Sigmoid colon (tissue), 7 donors: ENCODE data around the gene BMP8B. TPM values are rescaled to one million over a fixed set of nuclear protein-coding genes. Genes with fewer than 3 reads are reported as not detected.

Experiments used
- DNase-seq: peaks from one replicate; pipeline ENCODE4 v3.0.0-alpha.2; 2019
- H3K27ac ChIP-seq, 4 donors: fragments of 200-600 bp; sonication (generic); one replicate each; pipeline ENCODE4 v1.5.1; 2016 to 2019; ENCODE audit warnings: mild to moderate bottlenecking in 1 of 4
- H3K27me3 ChIP-seq, 3 donors: fragments of 200-600 bp; sonication (generic); one replicate each; pipeline ENCODE4 v1.5.1; 2019; ENCODE audit warnings: mild to moderate bottlenecking in 1 of 3
- H3K36me3 ChIP-seq, 4 donors: fragments of 200-600 bp; sonication (generic); one replicate each; pipeline ENCODE4 v1.5.1; 2016 to 2019
- H3K4me1 ChIP-seq, 4 donors: fragments of 200-600 bp; sonication (generic); one replicate each; pipeline ENCODE4 v1.5.1; 2017 to 2019
- H3K4me3 ChIP-seq, 4 donors: fragments of 200-600 bp; sonication (generic); one replicate each; pipeline ENCODE4 v1.5.1; 2017 to 2019; ENCODE audit warnings: mild to moderate bottlenecking in 2 of 4, moderate library complexity in 1 of 4
- H3K9me3 ChIP-seq, 4 donors: fragments of 200-600 bp in 3 of 4; sonication (generic) in 3 of 4; one replicate each; pipeline versions ENCODE4 v1.5.1 to v1.6.1; 2013 to 2019
- CTCF ChIP-seq, 4 experiments: fragments of 450-650 bp in 3 of 4; fragments of 200-600 bp in 1 of 4; IDR thresholded peaks; one replicate each; pipeline ENCODE4 v1.5.1; 2016 to 2019; ENCODE audit warnings: antibody characterized with exemption in 4 of 4, mild to moderate bottlenecking in 3 of 4, moderate library complexity in 2 of 4
- EP300 ChIP-seq, 4 donors: sonication (generic); formaldehyde crosslinking; IDR thresholded peaks; one replicate each; pipeline ENCODE4 v1.6.1; 2017; ENCODE audit warnings: antibody characterized with exemption in 4 of 4
- POLR2A ChIP-seq, 2 donors: fragments of 450-650 bp; IDR thresholded peaks; one replicate each; pipeline ENCODE4 v1.6.1; 2016; ENCODE audit warnings: antibody characterized with exemption in 2 of 2, mild to moderate bottlenecking in 2 of 2, moderate library complexity in 2 of 2
- POLR2AphosphoS5 ChIP-seq, 4 donors: sonication (generic); formaldehyde crosslinking; IDR thresholded peaks; one replicate each; pipeline ENCODE4 v1.6.1; 2017; ENCODE audit warnings: antibody characterized with exemption in 4 of 4
- WGBS, 2 donors: extraction: QIAGEN DNeasy Blood & Tissue Kit; methylation state at CpG; one replicate each; pipeline ENCODE4 v1.1.7; 2013; 5-methylcytosine and 5-hydroxymethylcytosine counted together
- intact Hi-C: fragments of 100-400 bp; cut with DNase I; formaldehyde crosslinking; loops from one replicate; pipeline ENCODE4 v1.15.1; 2023
- polyA plus RNA-seq, 3 donors: library from polyadenylated mRNA; stranded (reverse); fragments of 200-250 nt; gene quantifications; one replicate each; pipeline ENCODE4 v1.2.3, GENCODE V29; 2013
- total RNA-seq, 4 donors: library from RNA; depleted of rRNA; stranded (reverse); fragments of >200 nt; gene quantifications; one replicate each; pipeline ENCODE4 v1.1.0, GENCODE V29; 2016
- donor health status: healthy with polysubstance abuse.
- donor health status: Bipolar disorder and iron deficiency.
- donor health status: healthy.

The BMP8B gene
- total and polyA plus RNA-seq, 7 donors, result 0.16 to 4.6 (median 2.1) TPM

- Histone ChIP-seq H3K27ac (peak within 1 kb of the TSS; percentile 68 to 85 (median 74)), H3K9me3 (no peaks in the 10 kb centered on the region), H3K36me3 (peaks cover 0 to 38% (median 22%) of the 10 kb centered on the region in 4 donors), H3K4me3 (peak within 1 kb of the TSS; percentile 62 to 82 (median 70)), H3K4me1 (peaks cover 0 to 24% (median 14%) of the 10 kb centered on the region in 4 donors), H3K27me3 (no peaks in the 10 kb centered on the region)
- TF ChIP-seq POLR2A (IDR thresholded peaks at IDR 0.05) (no peak), CTCF (IDR thresholded peaks at IDR 0.05) (no peak), POLR2AphosphoS5 (IDR thresholded peaks at IDR 0.05) (peak; percentile 65 to 77 (median 70))
- intact Hi-C loops, result no loop called here
- WGBS, 2 donors, result 1 to 2% methylated on average over 52 of the region's 52 CpGs
- DNase-seq, result peak; percentile 96
Observed at GRCh38 chr1:39738622-39739366, 49.9 kb downstream of the BMP8B start, which contains the start of gene PPIE. TSS of gene PPIE (plus strand) at chr1:39738882. CDS start at chr1:39738901, 19 bp downstream.

GRCh38 chr1:39737546-39738169 lies 51.0 kb downstream of the BMP8B start:
- intact Hi-C loops, result no loop called here
- WGBS, 2 donors, result 82 to 83% methylated on average over 9 of the region's 9 CpGs
- Histone ChIP-seq H3K36me3 (peaks cover 0 to 26% (median 11%) of the 10 kb centered on the region in 4 donors), H3K4me3 (no peak overlapping the region), H3K4me1 (peaks cover 0 to 30% (median 17%) of the 10 kb centered on the region in 4 donors), H3K9me3 (no peaks in the 10 kb centered on the region), H3K27me3 (no peaks in the 10 kb centered on the region), H3K27ac (no peak overlapping the region)
- DNase-seq, result no peak
- TF ChIP-seq EP300 (IDR thresholded peaks at IDR 0.05) (no peak), POLR2A (IDR thresholded peaks at IDR 0.05) (no peak)

GRCh38 chr1:39735731-39736130 lies 52.9 kb downstream of the BMP8B start:
- Histone ChIP-seq H3K9me3 (no peaks in the 10 kb centered on the region), H3K4me1 (peaks cover 0 to 28% (median 17%) of the 10 kb centered on the region in 4 donors), H3K36me3 (peaks cover 0 to 7% (median 3%) of the 10 kb centered on the region in 4 donors), H3K27ac (no peak overlapping the region), H3K4me3 (no peak overlapping the region), H3K27me3 (peaks cover 0 to 8% (median 0%) of the 10 kb centered on the region in 3 donors)
- intact Hi-C loops, result no loop called here
- TF ChIP-seq EP300 (IDR thresholded peaks at IDR 0.05), result no peak
- TF ChIP-seq POLR2A (IDR thresholded peaks at IDR 0.05), result no peak
- no peak for TF ChIP-seq POLR2AphosphoS5 (IDR thresholded peaks at IDR 0.05)
- no peak for TF ChIP-seq CTCF (IDR thresholded peaks at IDR 0.05)
- 66 to 75% methylated on average over 3 of the region's 3 CpGs for WGBS, 2 donors
- DNase-seq, result no peak

- no peak overlapping the region for H3K4me3 ChIP-seq
- H3K4me1 ChIP-seq, result peaks cover 0 to 8% (median 4%) of the 10 kb centered on the region in 4 donors
- H3K27me3 ChIP-seq, result peaks cover under 1 to 27% (median 7%) of the 10 kb centered on the region in 3 donors
- DNase-seq, result no peak
- intact Hi-C loops, result no loop called here
- no peaks in the 10 kb centered on the region for H3K9me3 ChIP-seq
- 49 to 64% methylated on average over 7 of the region's 7 CpGs for WGBS, 2 donors
- no peak for TF ChIP-seq EP300 (IDR thresholded peaks at IDR 0.05)
- no peak for TF ChIP-seq POLR2A (IDR thresholded peaks at IDR 0.05)
- no peak for TF ChIP-seq CTCF (IDR thresholded peaks at IDR 0.05)
- TF ChIP-seq POLR2AphosphoS5 (IDR thresholded peaks at IDR 0.05), result no peak
- H3K27ac ChIP-seq, result no peak overlapping the region
- no peaks in the 10 kb centered on the region for H3K36me3 ChIP-seq
Observed at GRCh38 chr1:39733161-39733560, 55.5 kb downstream of the BMP8B start.

GRCh38 chr1:39732730-39733129 lies 55.9 kb downstream of the BMP8B start:
- no peak overlapping the region for H3K4me3 ChIP-seq
- no peaks in the 10 kb centered on the region for H3K9me3 ChIP-seq
- peaks cover 0 to 8% (median 3%) of the 10 kb centered on the region in 4 donors for H3K4me1 ChIP-seq
- no peak for DNase-seq
- H3K27ac ChIP-seq, result no peak overlapping the region
- no peaks in the 10 kb centered on the region for H3K36me3 ChIP-seq
- TF ChIP-seq EP300 (IDR thresholded peaks at IDR 0.05) (no peak), POLR2AphosphoS5 (IDR thresholded peaks at IDR 0.05) (no peak), CTCF (IDR thresholded peaks at IDR 0.05) (no peak), POLR2A (IDR thresholded peaks at IDR 0.05) (no peak)
- intact Hi-C loops, result no loop called here
- H3K27me3 ChIP-seq, result peaks cover 5 to 32% (median 12%) of the 10 kb centered on the region in 3 donors
- 42 to 56% methylated on average over 3 of the region's 3 CpGs for WGBS, 2 donors
